ENCODE measurements around the gene LRBA.

GRCh38 chr4:150462743-150463142 is 552.3 kb downstream of the LRBA start:
- TF ChIP-seq, protein P1, sequence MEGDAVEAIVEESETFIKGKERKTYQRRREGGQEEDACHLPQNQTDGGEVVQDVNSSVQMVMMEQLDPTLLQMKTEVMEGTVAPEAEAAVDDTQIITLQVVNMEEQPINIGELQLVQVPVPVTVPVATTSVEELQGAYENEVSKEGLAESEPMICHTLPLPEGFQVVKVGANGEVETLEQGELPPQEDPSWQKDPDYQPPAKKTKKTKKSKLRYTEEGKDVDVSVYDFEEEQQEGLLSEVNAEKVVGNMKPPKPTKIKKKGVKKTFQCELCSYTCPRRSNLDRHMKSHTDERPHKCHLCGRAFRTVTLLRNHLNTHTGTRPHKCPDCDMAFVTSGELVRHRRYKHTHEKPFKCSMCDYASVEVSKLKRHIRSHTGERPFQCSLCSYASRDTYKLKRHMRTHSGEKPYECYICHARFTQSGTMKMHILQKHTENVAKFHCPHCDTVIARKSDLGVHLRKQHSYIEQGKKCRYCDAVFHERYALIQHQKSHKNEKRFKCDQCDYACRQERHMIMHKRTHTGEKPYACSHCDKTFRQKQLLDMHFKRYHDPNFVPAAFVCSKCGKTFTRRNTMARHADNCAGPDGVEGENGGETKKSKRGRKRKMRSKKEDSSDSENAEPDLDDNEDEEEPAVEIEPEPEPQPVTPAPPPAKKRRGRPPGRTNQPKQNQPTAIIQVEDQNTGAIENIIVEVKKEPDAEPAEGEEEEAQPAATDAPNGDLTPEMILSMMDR (IDR thresholded peaks at IDR 0.05), result no peak
- no peak for TF ChIP-seq POLR2A (IDR thresholded peaks at IDR 0.05; ENCODE audit: low read depth)
